Fibroblast of the aortic adventitia (primary cell): Measurements from ENCODE around the gene AK2. TPM values are rescaled to one million over a fixed set of nuclear protein-coding genes. Genes with fewer than 3 reads are reported as not detected.
"Not testable (repeated sequence)": the region's sequence is repeated elsewhere in the genome, so short reads cannot be mapped to it uniquely, and the experiment has no call there.

ENCODE experiments used
- DNase-seq: peaks from one replicate; pipeline ENCODE4 v3.0.0-alpha.2; 2010; ENCODE audit warnings: low read depth
- H3K4me3 ChIP-seq: 2 replicates; pipeline ENCODE4 v1.5.1; 2011; ENCODE audit warnings: low read depth, mild to moderate bottlenecking, control low read depth, low read length, moderate library complexity
- CTCF ChIP-seq: IDR thresholded peaks from 2 replicates; pipeline ENCODE4 v1.5.1; 2011; ENCODE audit warnings: mild to moderate bottlenecking, low read length, control low read depth, inconsistent platforms; ENCODE audit not compliant: insufficient read depth
- total RNA-seq: library from RNA; depleted of rRNA; stranded (reverse); fragments of >200 nt; gene quantifications from 2 replicates; pipeline ENCODE4 v1.2.3, GENCODE V29; 2012; ENCODE audit warnings: low replicate concordance

The AK2 gene
- total RNA-seq, 1 donor: 155 TPM

GRCh38 chr1:33031506-33031905, 5.2 kb downstream of the AK2 start:
- H3K4me3 ChIP-seq: no peak overlapping the region
- no peak for DNase-seq
- no peak for TF ChIP-seq CTCF

- DNase-seq: peak; percentile 66
- no peak for TF ChIP-seq CTCF
- no peak overlapping the region for H3K4me3 ChIP-seq
Observed at GRCh38 chr1:33030575-33030974, 6.1 kb downstream of the AK2 start.

GRCh38 chr1:33029921-33030320, 6.8 kb downstream of the AK2 start:
- no peak for DNase-seq
- no peak for TF ChIP-seq CTCF
- H3K4me3 ChIP-seq: no peak overlapping the region

GRCh38 chr1:33029209-33029608, 7.5 kb downstream of the AK2 start:
- TF ChIP-seq CTCF: no peak
- no peak for DNase-seq

GRCh38 chr1:33025761-33026160, 10.9 kb downstream of the AK2 start:
- TF ChIP-seq CTCF: no peak
- no peak overlapping the region for H3K4me3 ChIP-seq
- no peak for DNase-seq

More at GRCh38 chr1:33029209-33029608, 7.5 kb downstream of the AK2 start:
- no peak overlapping the region for H3K4me3 ChIP-seq

- TF ChIP-seq CTCF: no peak
- no peak overlapping the region for H3K4me3 ChIP-seq
- no peak for DNase-seq
Observed at GRCh38 chr1:33025180-33025569, 11.5 kb downstream of the AK2 start.

- not testable (repeated sequence) for DNase-seq, H3K4me3 ChIP-seq
Observed at GRCh38 chr1:33024430-33025179, 12.1 kb downstream of the AK2 start.
